B cell (primary cell): Measurements from ENCODE around the gene NCBP2. TPM values are rescaled to one million over a fixed set of nuclear protein-coding genes. Genes with fewer than 3 reads are reported as not detected.
A peak's percentile ranks its signal among the peaks of the same experiment; 100 is the strongest.

ENCODE experiments used
- ATAC-seq: fragments of 200-7000 bp; cut with Tn5 transposase; one replicate; pipeline ENCODE4 v1.10.0; 2021; ENCODE audit warnings: low read depth, mild to moderate bottlenecking, moderate number of reproducible peaks, moderate library complexity
- CTCF ChIA-PET: fragments of 350-600 bp; sonication (Branson Sonifier 250); formaldehyde crosslinking; loops from one replicate; lab custom pipeline; 2021; ENCODE audit warnings: antibody characterized with exemption, inconsistent platforms; lab: Charles Lee
- POLR2A ChIA-PET: fragments of 350-600 bp; sonication (Branson Sonifier 250); formaldehyde crosslinking; loops from one replicate; lab custom pipeline; 2021; ENCODE audit warnings: antibody characterized with exemption; lab: Charles Lee
- DNase-seq: peaks from one replicate; pipeline ENCODE4 v3.0.0; 2013
- H2AFZ ChIP-seq: 2 replicates; pipeline ENCODE4 v1.6.1; 2012; ENCODE audit warnings: mild to moderate bottlenecking, low read depth, low read length; ENCODE audit not compliant: insufficient read depth, poor library complexity, severe bottlenecking
- H3K27ac ChIP-seq, 2 donors: 1 replicate in 1 of 2; 2 replicates in 1 of 2; pipeline ENCODE4 v1.5.1; 2012 to 2013; ENCODE audit warnings: low read length in 2 of 2, mild to moderate bottlenecking in 2 of 2, moderate library complexity in 1 of 2
- H3K27me3 ChIP-seq, 4 experiments: fragments of 200-600 bp in 1 of 4; sonication (generic) in 1 of 4; replicated peaks in 1 of 4; 1 replicate in 2 of 4; 2 replicates in 2 of 4; pipeline versions ENCODE4 v1.6.1 to v1.7.0; 2013 to 2016; ENCODE audit warnings: low read length in 3 of 4, mild to moderate bottlenecking in 2 of 4, mixed read lengths in 1 of 4, moderate library complexity in 1 of 4; ENCODE audit not compliant: insufficient read depth in 4 of 4, control insufficient read depth in 3 of 4; ENCODE audit errors: control extremely low read depth in 1 of 4
- H3K36me3 ChIP-seq, 2 experiments: replicated peaks in 1 of 2; 1 replicate in 1 of 2; 2 replicates in 1 of 2; pipeline versions ENCODE4 v1.6.1 to v1.7.1; 2013; ENCODE audit warnings: low read length in 1 of 2; ENCODE audit not compliant: insufficient read depth in 2 of 2, control insufficient read depth in 1 of 2; ENCODE audit errors: control extremely low read depth in 1 of 2, extremely low read depth in 1 of 2
- H3K4me1 ChIP-seq, 2 donors: fragments of 200-600 bp in 1 of 2; sonication (generic) in 1 of 2; 1 replicate in 1 of 2; 2 replicates in 1 of 2; pipeline versions ENCODE4 v1.5.1 to v1.6.1; 2013 to 2017; ENCODE audit warnings: low read length in 2 of 2; ENCODE audit not compliant: control insufficient read depth in 2 of 2, insufficient read depth in 2 of 2
- H3K4me2 ChIP-seq: replicated peaks from 2 replicates; pipeline ENCODE3; 2012; ENCODE audit warnings: mild to moderate bottlenecking, low read depth, low read length; ENCODE audit not compliant: poor library complexity, severe bottlenecking
- H3K4me3 ChIP-seq, 5 experiments: fragments of 200-600 bp in 1 of 5; sonication (generic) in 1 of 5; 1 replicate in 3 of 5; 2 replicates in 2 of 5; pipeline versions ENCODE4 v1.5.1 to v1.7.0; 2011 to 2016; ENCODE audit warnings: low read length in 4 of 5, mild to moderate bottlenecking in 4 of 5, low read depth in 2 of 5, control low read depth in 1 of 5, moderate library complexity in 1 of 5; ENCODE audit not compliant: insufficient read depth in 1 of 5; ENCODE audit errors: control extremely low read depth in 1 of 5, extremely low read depth in 1 of 5
- H3K79me2 ChIP-seq: fragments of 200-600 bp; sonication (generic); one replicate; pipeline ENCODE4 v1.6.0; 2016; ENCODE audit warnings: low read length; ENCODE audit not compliant: control insufficient read depth, insufficient read depth
- H3K9ac ChIP-seq: fragments of 200-600 bp; sonication (generic); 2 replicates; pipeline ENCODE4 v1.6.1; 2017; ENCODE audit warnings: mild to moderate bottlenecking, low read length, moderate library complexity
- H3K9me3 ChIP-seq, 3 donors: one replicate each; pipeline versions ENCODE4 v1.6.1 to v1.7.1; 2013; ENCODE audit warnings: low read length in 2 of 3; ENCODE audit not compliant: control insufficient read depth in 2 of 3, insufficient read depth in 1 of 3; ENCODE audit errors: control extremely low read depth in 1 of 3
- H4K20me1 ChIP-seq: 2 replicates; pipeline ENCODE4 v1.6.0; 2012; ENCODE audit warnings: mild to moderate bottlenecking, low read length; ENCODE audit not compliant: insufficient read depth, control insufficient read depth, poor library complexity, severe bottlenecking
- H3K27ac Mint-ChIP-seq: one replicate; pipeline ENCODE4 v1.8.0; 2021; ENCODE audit warnings: mixed read lengths
- H3K27me3 Mint-ChIP-seq: one replicate; pipeline ENCODE4 v1.8.0; 2021; ENCODE audit warnings: mixed read lengths
- H3K4me1 Mint-ChIP-seq: one replicate; pipeline ENCODE4 v1.8.0; 2021; ENCODE audit warnings: mixed read lengths
- H3K4me3 Mint-ChIP-seq: one replicate; pipeline ENCODE4 v1.8.0; 2021; ENCODE audit warnings: mixed read lengths
- H3K9me3 Mint-ChIP-seq: one replicate; pipeline ENCODE4 v1.8.0; 2022; ENCODE audit warnings: mixed read lengths; ENCODE audit not compliant: insufficient read depth
- CTCF ChIP-seq: fragments of 200-600 bp; IDR thresholded peaks from one replicate; pipeline ENCODE4 v1.8.0; 2022; ENCODE audit warnings: antibody characterized with exemption, mild to moderate bottlenecking
- EZH2 ChIP-seq: IDR thresholded peaks from 2 replicates; pipeline ENCODE4 v1.6.1; 2012; ENCODE audit warnings: borderline replicate concordance, low read depth, mild to moderate bottlenecking, moderate library complexity, low read length; ENCODE audit not compliant: insufficient read depth, poor library complexity, severe bottlenecking
- WGBS: methylation state at CpG from one replicate; pipeline ENCODE4 v1.1.5; 2013; ENCODE audit warnings: missing lambda C conversion rate; ENCODE audit not compliant: insufficient coverage; 5-methylcytosine and 5-hydroxymethylcytosine counted together
- intact Hi-C: fragments of 100-400 bp; cut with micrococcal nuclease; formaldehyde crosslinking; loops from one replicate; pipeline ENCODE4 v1.10.0; 2022
- polyA plus RNA-seq: library from polyadenylated mRNA; depleted of rRNA; stranded (reverse); fragments of >200 nt; gene quantifications from 2 replicates; pipeline ENCODE4 v1.2.3, GENCODE V29; 2012
- total RNA-seq, 2 donors: library from RNA; stranded (reverse); fragments of 120-200 nt in 1 of 2; gene quantifications; 1 replicate in 1 of 2; 2 replicates in 1 of 2; pipeline versions ENCODE4 v1.2.3 to v1.2.4, GENCODE V29; 2013 to 2022

The NCBP2 gene
- total and polyA plus RNA-seq, 2 donors (not counting 1 experiment from before 2014, with no cell fraction given) = 25.5 to 95.0 TPM

GRCh38 chr3:196962930-196963630, 20.8 kb upstream of the NCBP2 start:
- intact Hi-C loops = no loop called here
- WGBS = 20% methylated on average over 2 of the region's 10 CpGs
- H3K36me3 ChIP-seq = no peaks in the 10 kb centered on the region
- peak; percentile 43 for ATAC-seq
- peak overlapping the region; percentile 29 for H3K27ac Mint-ChIP-seq
- no peak overlapping the region for H3K27ac ChIP-seq
- H3K4me3 ChIP-seq = no peak overlapping the region
- H3K4me3 Mint-ChIP-seq = peak overlapping the region; percentile 57
- no peak for TF ChIP-seq EZH2
- TF ChIP-seq CTCF = no peak
- peak; percentile 35 for DNase-seq
- no peaks in the 10 kb centered on the region for H3K27me3 Mint-ChIP-seq
- no peak overlapping the region for H2AFZ ChIP-seq
- ChIA-PET POLR2A (interaction anchor here (0.6 kb wide), 1 partner anchor 51 kb away, joined by 3 read pairs; no protein-coding TSS in a partner anchor), CTCF (interaction anchor here (1.3 kb wide), 1 partner anchor 125 kb away, joined by 6 read pairs; no protein-coding TSS in a partner anchor)
- peak overlapping the region; percentile 4 for H3K9ac ChIP-seq
- no peak overlapping the region for H3K4me2 ChIP-seq
- H3K4me1 ChIP-seq = peaks cover 9 to 18% of the 10 kb centered on the region in 2 donors
- no peaks in the 10 kb centered on the region for H3K27me3 ChIP-seq
- H3K79me2 ChIP-seq = no peaks in the 10 kb centered on the region
- no peaks in the 10 kb centered on the region for H4K20me1 ChIP-seq
- no peaks in the 10 kb centered on the region for H3K9me3 ChIP-seq
- H3K4me1 Mint-ChIP-seq = peaks cover 26% of the 10 kb centered on the region
- H3K9me3 Mint-ChIP-seq = no peaks in the 10 kb centered on the region
